Thymus (tissue), 11 donors: Measurements from ENCODE around the gene CRY1. TPM values are rescaled to one million over a fixed set of nuclear protein-coding genes. Genes with fewer than 3 reads are reported as not detected.
"Not testable (repeated sequence)": the region's sequence is repeated elsewhere in the genome, so short reads cannot be mapped to it uniquely, and the experiment has no call there.

Experiments
- DNase-seq, 9 donors: peaks; one replicate each; pipeline ENCODE4 v3.0.0-alpha.2; 2013; ENCODE audit warnings: low spot score in 9 of 9, low read depth in 6 of 9, missing footprints in 1 of 9
- H3K27ac ChIP-seq, 2 donors: one replicate each; pipeline ENCODE4 v1.5.1; 2013; ENCODE audit warnings: control low read depth in 1 of 2, low read depth in 1 of 2, low read length in 1 of 2, mild to moderate bottlenecking in 1 of 2, moderate library complexity in 1 of 2
- H3K27me3 ChIP-seq, 2 donors: one replicate each; pipeline ENCODE4 v1.5.1; 2013; ENCODE audit warnings: low read length in 1 of 2; ENCODE audit not compliant: control insufficient read depth in 2 of 2, insufficient read depth in 1 of 2
- H3K36me3 ChIP-seq, 2 donors: one replicate each; pipeline ENCODE4 v1.5.1; 2013; ENCODE audit warnings: low read length in 1 of 2, mild to moderate bottlenecking in 1 of 2, moderate library complexity in 1 of 2; ENCODE audit not compliant: control insufficient read depth in 2 of 2, insufficient read depth in 2 of 2
- H3K4me1 ChIP-seq, 2 donors: one replicate each; pipeline ENCODE4 v1.5.1; 2013; ENCODE audit warnings: low read length in 2 of 2; ENCODE audit not compliant: control insufficient read depth in 2 of 2, insufficient read depth in 2 of 2
- H3K4me3 ChIP-seq, 2 donors: one replicate each; pipeline ENCODE4 v1.5.1; 2013; ENCODE audit warnings: low read length in 2 of 2, control low read depth in 1 of 2, mild to moderate bottlenecking in 1 of 2
- H3K9me3 ChIP-seq, 2 donors: one replicate each; pipeline ENCODE4 v1.5.1; 2013; ENCODE audit warnings: low read length in 1 of 2, mild to moderate bottlenecking in 1 of 2; ENCODE audit not compliant: control insufficient read depth in 2 of 2, insufficient read depth in 1 of 2
- WGBS: extraction: QIAGEN DNeasy Blood & Tissue Kit; methylation state at CpG from one replicate; pipeline ENCODE4 v1.1.7; 2013; 5-methylcytosine and 5-hydroxymethylcytosine counted together
- polyA plus RNA-seq: library from polyadenylated mRNA; stranded (reverse); fragments of 200-250 nt; gene quantifications from one replicate; pipeline ENCODE4 v1.2.3, GENCODE V29; 2013
- total RNA-seq: library from RNA; stranded (reverse); fragments of 120-200 nt; gene quantifications from one replicate; pipeline ENCODE4 v1.2.4, GENCODE V29; 2013
- donor health status: healthy.

The CRY1 gene
- total and polyA plus RNA-seq, 2 donors = 16.8 to 19.9 TPM

- Histone ChIP-seq H3K9me3 (no peaks in the 10 kb centered on the region), H3K27ac (no peak overlapping the region), H3K36me3 (no peaks in the 10 kb centered on the region), H3K4me3 (no peak overlapping the region), H3K4me1 (no peaks in the 10 kb centered on the region), H3K27me3 (no peaks in the 10 kb centered on the region)
- 98% methylated on average over 1 of the region's 1 CpG for WGBS
- DNase-seq = no peak
Observed at GRCh38 chr12:107012736-107013425, 80.5 kb downstream of the CRY1 start.

GRCh38 chr12:107011519-107011918 is 81.8 kb downstream of the CRY1 start:
- no peaks in the 10 kb centered on the region for H3K27me3 ChIP-seq
- no peak for DNase-seq
- no peaks in the 10 kb centered on the region for H3K9me3 ChIP-seq
- H3K4me3 ChIP-seq = no peak overlapping the region
- no peaks in the 10 kb centered on the region for H3K36me3 ChIP-seq
- no peaks in the 10 kb centered on the region for H3K4me1 ChIP-seq
- no peak overlapping the region for H3K27ac ChIP-seq
- WGBS = over 99% methylated on average over 2 of the region's 2 CpGs

GRCh38 chr12:107007411-107007810 is 85.9 kb downstream of the CRY1 start:
- no peaks in the 10 kb centered on the region for H3K36me3 ChIP-seq
- no peak for DNase-seq
- no peaks in the 10 kb centered on the region for H3K27me3 ChIP-seq
- H3K4me3 ChIP-seq = no peak overlapping the region
- no peaks in the 10 kb centered on the region for H3K4me1 ChIP-seq
- no peaks in the 10 kb centered on the region for H3K9me3 ChIP-seq
- H3K27ac ChIP-seq = no peak overlapping the region
- 97% methylated on average over 4 of the region's 4 CpGs for WGBS

GRCh38 chr12:107002665-107003064 is 90.7 kb downstream of the CRY1 start:
- 84% methylated on average over 4 of the region's 4 CpGs for WGBS
- not testable (repeated sequence) for H3K27ac ChIP-seq, H3K36me3 ChIP-seq, H3K27me3 ChIP-seq, H3K4me3 ChIP-seq, H3K9me3 ChIP-seq, H3K4me1 ChIP-seq, DNase-seq

- H3K4me1 ChIP-seq = no peaks in the 10 kb centered on the region
- H3K4me3 ChIP-seq = no peak overlapping the region
- no peak for DNase-seq
- H3K27ac ChIP-seq = no peak overlapping the region
- no peaks in the 10 kb centered on the region for H3K27me3 ChIP-seq
- WGBS = 96% methylated on average over 6 of the region's 6 CpGs
- H3K36me3 ChIP-seq = peaks cover 6 to 11% of the 10 kb centered on the region in 2 donors
- no peaks in the 10 kb centered on the region for H3K9me3 ChIP-seq
Observed at GRCh38 chr12:106999446-106999845, 93.9 kb downstream of the CRY1 start.

- no peaks in the 10 kb centered on the region for H3K4me1 ChIP-seq
- H3K27me3 ChIP-seq = no peaks in the 10 kb centered on the region
- H3K4me3 ChIP-seq = no peak overlapping the region
- 96% methylated on average over 1 of the region's 1 CpG for WGBS
- no peaks in the 10 kb centered on the region for H3K9me3 ChIP-seq
- DNase-seq = no peak
- H3K27ac ChIP-seq = no peak overlapping the region
- peaks cover 6 to 11% of the 10 kb centered on the region in 2 donors for H3K36me3 ChIP-seq
Observed at GRCh38 chr12:106997916-106998315, 95.4 kb downstream of the CRY1 start.

GRCh38 chr12:106996102-106996501 is 97.2 kb downstream of the CRY1 start:
- 98% methylated on average over 5 of the region's 5 CpGs for WGBS
- H3K36me3 ChIP-seq = peaks cover 6 to 11% of the 10 kb centered on the region in 2 donors
- H3K27me3 ChIP-seq, H3K27ac ChIP-seq, H3K9me3 ChIP-seq, H3K4me3 ChIP-seq, H3K4me1 ChIP-seq, DNase-seq: not testable (repeated sequence)

GRCh38 chr12:106994579-106995220 is 98.6 kb downstream of the CRY1 start:
- Histone ChIP-seq H3K27ac (no peak overlapping the region), H3K36me3 (peaks cover 6 to 11% of the 10 kb centered on the region in 2 donors), H3K27me3 (no peaks in the 10 kb centered on the region), H3K4me3 (no peak overlapping the region), H3K4me1 (no peaks in the 10 kb centered on the region), H3K9me3 (no peaks in the 10 kb centered on the region)
- DNase-seq = no peak
- WGBS = 96% methylated on average over 2 of the region's 2 CpGs

GRCh38 chr12:106987846-106988245 is 105.5 kb downstream of the CRY1 start:
- no peak for DNase-seq

More at GRCh38 chr12:106987846-106988245, 105.5 kb downstream of the CRY1 start:
- H3K4me1 ChIP-seq = peaks cover 3 to 20% of the 10 kb centered on the region in 2 donors
- H3K9me3 ChIP-seq = no peaks in the 10 kb centered on the region
- peaks cover 2 to 7% of the 10 kb centered on the region in 2 donors for H3K36me3 ChIP-seq
- 94% methylated on average over 6 of the region's 6 CpGs for WGBS
- no peak overlapping the region for H3K27ac ChIP-seq
- no peaks in the 10 kb centered on the region for H3K27me3 ChIP-seq
- no peak overlapping the region for H3K4me3 ChIP-seq
